Measurements from ENCODE around the gene C16orf96.

C16orf96 gene

GRCh38 chr16:4616047-4616811 is 60.1 kb downstream of the C16orf96 start:
- DNase-seq (ENCODE audit: low read depth in 2 of 2) = peak; percentile 98 to 99

DNA sequence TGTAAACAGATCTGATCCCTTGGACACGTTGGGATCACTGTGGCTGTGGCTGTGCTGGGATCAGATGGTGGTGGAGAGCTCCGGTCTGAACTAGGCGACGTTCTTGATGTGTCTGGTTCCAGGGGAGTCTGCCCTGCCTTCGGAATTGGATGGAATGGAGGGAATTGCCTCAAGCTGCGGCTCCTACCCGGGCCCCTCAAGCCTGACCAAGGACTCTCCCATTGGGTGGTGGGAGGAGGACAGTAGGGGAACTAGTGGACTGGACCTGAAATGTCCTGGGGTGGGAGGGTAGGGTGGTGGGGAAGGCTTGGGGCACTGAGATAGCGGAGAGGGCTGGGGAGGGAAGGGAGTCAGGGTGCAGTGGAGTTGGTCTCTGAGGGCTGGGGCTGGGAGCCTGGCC is 61.7 kb downstream of the C16orf96 start:
- no peak for DNase-seq (ENCODE audit: low read depth in 2 of 2)

GRCh38 chr16:4618645-4619418 is 62.7 kb downstream of the C16orf96 start:
- DNase-seq (ENCODE audit: low read depth in 2 of 2) = no peak

- no peak for DNase-seq (ENCODE audit: low read depth in 2 of 2)
These were observed 67.5 kb downstream of the C16orf96 start for GRCh38 chr16:4623593-4623992.

DNA sequence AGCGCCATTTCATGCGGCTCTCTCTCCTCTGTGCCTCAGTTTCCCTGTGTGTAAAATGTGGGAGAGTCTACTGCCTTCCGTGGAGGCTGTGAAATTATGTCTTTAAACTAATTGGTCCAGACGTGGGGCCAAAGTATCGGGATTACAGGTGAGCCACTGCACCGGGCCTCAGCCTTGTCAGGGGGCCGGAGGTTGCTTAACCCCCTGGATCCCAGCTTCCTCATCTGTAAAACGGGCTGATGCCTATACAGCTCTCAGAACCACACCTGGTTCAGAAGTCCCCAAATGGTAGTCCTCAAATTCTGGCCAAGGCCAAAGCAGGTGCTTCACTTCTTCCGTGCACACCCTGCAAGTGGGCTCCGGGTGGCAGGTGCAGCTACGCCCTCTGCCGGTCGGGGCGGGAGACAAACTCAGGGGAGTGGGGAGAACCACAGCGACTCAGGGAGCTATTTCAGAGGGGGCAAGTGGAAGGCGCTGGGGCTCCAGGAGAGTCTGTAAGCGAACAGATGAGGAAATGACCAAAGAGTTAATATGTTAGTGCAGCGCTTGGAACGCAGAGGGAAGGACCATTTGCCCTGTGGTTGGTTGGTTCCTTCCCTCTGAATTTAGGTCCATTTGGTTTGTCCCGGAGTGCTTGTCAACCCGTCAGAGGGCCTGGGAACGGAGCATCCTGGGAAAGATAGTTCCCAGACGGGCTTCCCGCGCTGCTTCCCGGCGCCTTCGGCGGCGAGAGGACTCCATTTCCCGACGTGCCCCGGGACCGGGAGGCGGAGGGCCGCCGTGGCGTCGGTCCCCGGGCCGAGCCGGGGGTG is 68.1 kb downstream of the C16orf96 start, which contains the start of gene MGRN1:
Gene MGRN1 (plus strand): TSS at position 812 of the 812 bp plus-strand sequence. CDS start 135 bp downstream, outside the sequence.
- peak; percentile 86 to 89 for DNase-seq (ENCODE audit: low read depth in 2 of 2)

GRCh38 chr16:4624827-4625559 is 68.9 kb downstream of the C16orf96 start:
- peak; percentile 29 to 74 for DNase-seq (ENCODE audit: low read depth in 2 of 2)

- no peak for DNase-seq (ENCODE audit: low read depth in 2 of 2)
These were observed 69.5 kb downstream of the C16orf96 start for GRCh38 chr16:4625560-4626159.

DNA sequence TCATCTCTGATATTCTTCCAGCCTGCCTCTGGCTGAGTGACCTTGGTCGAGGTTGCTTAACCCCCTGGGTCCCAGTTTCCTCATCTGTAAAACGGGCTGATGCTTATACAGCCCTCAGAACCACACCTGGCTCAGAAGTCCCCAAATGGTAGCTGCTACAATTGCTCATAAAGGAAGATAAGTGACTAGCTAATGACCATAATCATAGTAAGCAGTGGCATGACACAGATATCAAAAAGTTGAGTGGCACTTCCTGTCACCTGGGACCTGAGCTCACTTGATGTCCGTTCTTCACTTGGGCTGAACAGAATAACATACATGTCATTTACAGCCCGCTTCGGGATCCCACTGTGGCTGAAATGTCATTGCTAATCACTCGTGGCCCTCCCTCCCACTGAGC is 70.3 kb downstream of the C16orf96 start:
- no peak for DNase-seq (ENCODE audit: low read depth in 2 of 2)

- no peak for DNase-seq (ENCODE audit: low read depth in 2 of 2)
These were observed 72.1 kb downstream of the C16orf96 start for GRCh38 chr16:4628283-4628682.

DNA sequence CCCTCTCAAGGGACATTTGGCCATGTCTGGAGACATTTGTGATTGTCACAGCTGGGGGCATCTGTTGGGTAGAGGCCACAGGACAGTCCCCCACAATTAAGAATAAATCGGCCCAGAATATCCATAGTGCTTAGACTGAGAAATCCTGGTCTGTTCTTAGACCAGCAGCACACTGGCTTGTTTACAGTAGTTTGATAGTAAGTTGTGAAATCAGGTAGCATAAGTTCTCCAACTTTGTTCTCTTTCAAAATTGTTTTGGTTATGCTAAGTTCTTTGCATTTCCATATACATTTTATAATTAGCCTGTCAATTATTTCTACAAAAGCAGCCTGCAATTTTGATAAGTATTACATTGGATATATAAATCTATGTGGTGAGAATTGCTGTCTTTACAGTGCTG is 75.3 kb downstream of the C16orf96 start:
- DNase-seq (ENCODE audit: low read depth in 2 of 2) = no peak

GRCh38 chr16:4633910-4634635 is 77.9 kb downstream of the C16orf96 start:
- no peak for DNase-seq (ENCODE audit: low read depth in 2 of 2)

GRCh38 chr16:4634768-4635167 is 78.6 kb downstream of the C16orf96 start:
- DNase-seq (ENCODE audit: low read depth in 2 of 2) = no peak

- DNase-seq (ENCODE audit: low read depth in 2 of 2) = no peak
These were observed 80.1 kb downstream of the C16orf96 start for GRCh38 chr16:4636196-4636595.

- DNase-seq (ENCODE audit: low read depth in 2 of 2) = no peak
These were observed 81.5 kb downstream of the C16orf96 start for GRCh38 chr16:4637501-4638166.

DNA sequence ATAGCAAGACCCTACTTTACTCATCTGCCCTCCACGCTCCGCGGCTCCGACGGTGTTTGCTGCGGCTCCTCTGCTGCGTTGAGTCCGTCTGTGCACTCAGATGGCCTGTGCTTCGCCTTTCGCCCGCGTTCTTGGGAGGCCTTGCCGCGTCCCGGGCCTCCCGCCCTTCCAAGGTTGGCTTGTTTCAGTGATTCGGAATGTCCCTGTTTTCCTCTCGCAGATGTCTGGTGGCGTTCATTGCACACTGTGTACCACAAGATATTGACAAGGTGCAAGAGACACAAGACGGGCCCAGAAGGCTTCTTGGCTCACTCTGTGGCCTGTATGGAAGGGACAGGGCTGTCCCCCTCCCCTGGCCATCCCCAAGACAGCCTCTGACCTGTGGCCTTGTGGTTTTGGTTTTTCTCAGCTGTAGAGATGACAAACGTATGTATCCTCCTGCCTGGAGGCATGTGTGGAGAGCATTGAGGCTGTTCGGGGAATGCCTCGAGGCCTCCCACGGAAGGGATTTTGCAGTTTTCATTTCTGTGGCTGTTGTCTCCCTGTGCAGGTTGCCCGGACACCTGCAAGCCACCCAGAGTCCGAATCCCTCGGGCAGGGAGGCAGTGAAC is 83.9 kb downstream of the C16orf96 start:
- DNase-seq (ENCODE audit: low read depth in 2 of 2) = no peak

DNA sequence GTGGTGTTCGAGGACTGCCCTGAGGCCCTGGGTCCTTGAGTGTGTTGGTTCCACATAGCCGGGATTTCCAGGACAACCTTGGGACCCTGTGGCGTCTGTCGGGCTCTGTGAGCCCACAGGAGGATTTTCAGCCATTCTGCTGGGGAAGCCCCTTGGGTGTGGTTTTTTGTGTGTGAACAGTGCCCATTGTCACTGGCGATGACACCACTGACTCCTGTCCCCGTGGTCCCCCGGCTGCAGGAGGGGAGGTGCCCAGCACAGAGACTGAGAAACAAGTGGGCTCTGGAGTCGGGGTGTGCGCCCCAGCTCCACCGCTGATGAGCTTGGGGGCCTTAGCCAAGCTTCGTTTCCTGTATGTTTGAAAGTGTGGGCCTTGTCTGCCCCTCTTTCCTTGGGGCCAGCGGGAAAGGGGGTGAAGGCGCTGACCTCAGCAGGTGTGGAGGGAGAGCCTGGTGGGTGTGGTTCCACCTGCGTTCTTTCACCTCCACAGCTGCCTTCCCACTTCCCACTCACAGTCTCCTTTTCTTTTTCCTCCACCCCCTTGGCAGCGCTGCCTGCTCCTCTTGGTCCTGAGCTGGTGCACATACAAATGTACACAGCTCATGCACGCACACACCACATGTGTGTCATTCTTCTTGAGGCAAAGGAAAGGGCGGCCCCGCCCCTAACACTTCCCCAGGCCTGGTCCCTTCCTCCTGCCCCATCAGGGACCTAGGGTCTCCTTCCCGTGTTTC is 84.6 kb downstream of the C16orf96 start:
- no peak for DNase-seq (ENCODE audit: low read depth in 2 of 2)

DNA sequence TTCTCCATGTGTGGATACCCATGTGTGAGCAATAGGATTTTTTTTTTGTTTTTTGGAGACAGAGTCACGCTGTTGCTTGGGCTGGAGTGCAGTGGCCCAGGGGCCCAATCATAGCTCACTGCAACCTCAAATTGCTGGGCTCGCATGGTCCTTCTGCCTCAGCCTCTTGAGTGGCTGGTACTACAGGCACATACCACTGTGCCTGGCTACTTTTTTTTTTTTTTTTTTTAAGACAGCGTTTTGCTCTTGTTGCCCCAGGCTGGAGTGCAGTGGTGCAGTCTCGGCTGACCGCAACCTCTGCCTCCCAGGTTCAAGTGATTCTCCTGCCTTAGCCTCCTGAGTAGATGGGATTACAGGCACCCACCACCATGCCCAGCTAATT is 85.2 kb downstream of the C16orf96 start:
- no peak for DNase-seq (ENCODE audit: low read depth in 2 of 2)

- no peak for DNase-seq (ENCODE audit: low read depth in 2 of 2)
These were observed 85.8 kb downstream of the C16orf96 start for GRCh38 chr16:4641895-4642294.
